ENCODE data around the gene MEGF10.
A peak's percentile ranks its signal among the peaks of the same experiment; 100 is the strongest.

MEGF10 gene

DNA sequence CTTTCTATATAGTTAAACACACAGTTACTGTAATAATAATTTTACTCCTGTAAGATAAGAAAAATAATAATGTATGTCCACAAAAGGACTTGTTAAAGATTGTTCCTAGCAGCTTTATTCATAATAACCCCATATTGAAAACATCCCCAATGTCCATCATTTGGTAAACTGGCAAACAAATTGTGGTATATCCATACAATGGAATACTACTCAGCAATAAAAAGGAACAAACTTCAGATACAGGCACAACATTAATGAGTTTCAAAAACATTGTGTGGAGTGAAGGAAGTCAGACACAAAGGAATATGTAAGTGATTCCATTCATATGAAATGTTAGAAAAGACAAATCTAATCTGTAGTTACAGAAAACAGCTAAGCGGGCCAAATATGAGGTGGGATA is 1.9 kb upstream of the MEGF10 start:
- Histone ChIP-seq H3K27me3 (ENCODE audit: insufficient read depth, low read length, poor library complexity) (no peaks in the 10 kb centered on the region), H4K8ac (ENCODE audit: low read depth, low read length) (no peak overlapping the region), H3K4ac (ENCODE audit: low read depth, low read length) (no peak overlapping the region), H4K5ac (ENCODE audit: low read length) (no peak overlapping the region), H3K27ac (ENCODE audit: low read depth, low read length) (no peak overlapping the region), H3K23ac (ENCODE audit: low read length) (no peak overlapping the region), H3K36me3 (ENCODE audit: control insufficient read depth, insufficient read depth, low read length) (no peaks in the 10 kb centered on the region), H3K18ac (ENCODE audit: low read length) (no peak overlapping the region), H2BK120ac (ENCODE audit: low read depth, low read length) (no peak overlapping the region), H2BK5ac (ENCODE audit: low read length) (no peak overlapping the region), H3K4me2 (ENCODE audit: low read length) (no peak overlapping the region), H3K79me1 (ENCODE audit: low read length) (no peaks in the 10 kb centered on the region), H3K56ac (ENCODE audit: low read length) (no peak overlapping the region), H2BK15ac (replicated peaks; ENCODE audit: low read depth) (no peak overlapping the region), H2AK5ac (ENCODE audit: low read length) (no peak overlapping the region), H3K4me1 (ENCODE audit: control insufficient read depth, low read depth, low read length) (peaks cover 8% of the 10 kb centered on the region), H3K79me2 (ENCODE audit: control insufficient read depth, insufficient read depth, low read length) (no peaks in the 10 kb centered on the region), H3K4me3 (ENCODE audit: low read length) (no peak overlapping the region), H3K9ac (ENCODE audit: low read length) (no peak overlapping the region)
- no peak for DNase-seq
- WGBS (ENCODE audit: extremely low coverage, insufficient coverage, low lambda C conversion rate): no CpG with 5 or more reads among the region's 1 CpG

- no peaks in the 10 kb centered on the region for H3K79me2 ChIP-seq (ENCODE audit: control insufficient read depth, insufficient read depth, low read length)
- no CpG with 5 or more reads among the region's 28 CpGs for WGBS (ENCODE audit: extremely low coverage, insufficient coverage, low lambda C conversion rate)
- peak overlapping the region; percentile 85 for H3K56ac ChIP-seq (ENCODE audit: low read length)
- H3K18ac ChIP-seq (ENCODE audit: low read length): peak overlapping the region; percentile 43
- no peak overlapping the region for H4K8ac ChIP-seq (ENCODE audit: low read depth, low read length)
- H2BK120ac ChIP-seq (ENCODE audit: low read depth, low read length): no peak overlapping the region
- H3K9ac ChIP-seq (ENCODE audit: low read length): peak overlapping the region; percentile 79
- no peak overlapping the region for H2BK15ac ChIP-seq (replicated peaks; ENCODE audit: low read depth)
- H3K79me1 ChIP-seq (ENCODE audit: low read length): no peaks in the 10 kb centered on the region
- DNase-seq: peak; percentile 75
- H3K23ac ChIP-seq (ENCODE audit: low read length): no peak overlapping the region
- H2AK5ac ChIP-seq (ENCODE audit: low read length): no peak overlapping the region
- no peak overlapping the region for H3K27ac ChIP-seq (ENCODE audit: low read depth, low read length)
- H3K36me3 ChIP-seq (ENCODE audit: control insufficient read depth, insufficient read depth, low read length): no peaks in the 10 kb centered on the region
- H3K4me2 ChIP-seq (ENCODE audit: low read length): peak overlapping the region; percentile 65
- H2BK5ac ChIP-seq (ENCODE audit: low read length): peak overlapping the region; percentile 20
- peak overlapping the region; percentile 62 for H3K4me3 ChIP-seq (ENCODE audit: low read length)
- no peak overlapping the region for H4K5ac ChIP-seq (ENCODE audit: low read length)
- peaks cover 9% of the 10 kb centered on the region for H3K4me1 ChIP-seq (ENCODE audit: control insufficient read depth, low read depth, low read length)
- peak overlapping the region; percentile 56 for H3K4ac ChIP-seq (ENCODE audit: low read depth, low read length)
- H3K27me3 ChIP-seq (ENCODE audit: insufficient read depth, low read length, poor library complexity): no peaks in the 10 kb centered on the region
Measured at GRCh38 chr5:127290946-127291693, 524 bp downstream of the MEGF10 start.

GRCh38 chr5:127292030-127292735 is 1.6 kb downstream of the MEGF10 start:
- H3K4ac ChIP-seq (ENCODE audit: low read depth, low read length): no peak overlapping the region
- no peak overlapping the region for H3K23ac ChIP-seq (ENCODE audit: low read length)
- H3K4me2 ChIP-seq (ENCODE audit: low read length): no peak overlapping the region
- H4K8ac ChIP-seq (ENCODE audit: low read depth, low read length): peak overlapping the region; percentile 28
- H3K56ac ChIP-seq (ENCODE audit: low read length): no peak overlapping the region
- no peak overlapping the region for H2BK5ac ChIP-seq (ENCODE audit: low read length)
- no CpG with 5 or more reads among the region's 2 CpGs for WGBS (ENCODE audit: extremely low coverage, insufficient coverage, low lambda C conversion rate)
- H3K36me3 ChIP-seq (ENCODE audit: control insufficient read depth, insufficient read depth, low read length): no peaks in the 10 kb centered on the region
- H3K18ac ChIP-seq (ENCODE audit: low read length): peak overlapping the region; percentile 39
- no peak overlapping the region for H3K4me3 ChIP-seq (ENCODE audit: low read length)
- no peak overlapping the region for H3K27ac ChIP-seq (ENCODE audit: low read depth, low read length)
- no peaks in the 10 kb centered on the region for H3K79me1 ChIP-seq (ENCODE audit: low read length)
- no peak overlapping the region for H2AK5ac ChIP-seq (ENCODE audit: low read length)
- no peaks in the 10 kb centered on the region for H3K79me2 ChIP-seq (ENCODE audit: control insufficient read depth, insufficient read depth, low read length)
- DNase-seq: no peak
- H3K27me3 ChIP-seq (ENCODE audit: insufficient read depth, low read length, poor library complexity): no peaks in the 10 kb centered on the region
- H3K4me1 ChIP-seq (ENCODE audit: control insufficient read depth, low read depth, low read length): peaks cover 9% of the 10 kb centered on the region
- H2BK15ac ChIP-seq (replicated peaks; ENCODE audit: low read depth): no peak overlapping the region
- H3K9ac ChIP-seq (ENCODE audit: low read length): no peak overlapping the region
- no peak overlapping the region for H4K5ac ChIP-seq (ENCODE audit: low read length)
- H2BK120ac ChIP-seq (ENCODE audit: low read depth, low read length): no peak overlapping the region

- peaks cover 9% of the 10 kb centered on the region for H3K4me1 ChIP-seq (ENCODE audit: control insufficient read depth, low read depth, low read length)
- H3K27me3 ChIP-seq (ENCODE audit: insufficient read depth, low read length, poor library complexity): no peaks in the 10 kb centered on the region
- H2BK15ac ChIP-seq (replicated peaks; ENCODE audit: low read depth): no peak overlapping the region
- no peak overlapping the region for H2BK5ac ChIP-seq (ENCODE audit: low read length)
- no peak overlapping the region for H3K23ac ChIP-seq (ENCODE audit: low read length)
- H2AK5ac ChIP-seq (ENCODE audit: low read length): no peak overlapping the region
- H3K56ac ChIP-seq (ENCODE audit: low read length): no peak overlapping the region
- no peak overlapping the region for H3K18ac ChIP-seq (ENCODE audit: low read length)
- H3K79me2 ChIP-seq (ENCODE audit: control insufficient read depth, insufficient read depth, low read length): no peaks in the 10 kb centered on the region
- no peaks in the 10 kb centered on the region for H3K79me1 ChIP-seq (ENCODE audit: low read length)
- H3K4me2 ChIP-seq (ENCODE audit: low read length): no peak overlapping the region
- DNase-seq: no peak
- H4K8ac ChIP-seq (ENCODE audit: low read depth, low read length): no peak overlapping the region
- H2BK120ac ChIP-seq (ENCODE audit: low read depth, low read length): no peak overlapping the region
- H3K27ac ChIP-seq (ENCODE audit: low read depth, low read length): no peak overlapping the region
- H3K4ac ChIP-seq (ENCODE audit: low read depth, low read length): no peak overlapping the region
- H4K5ac ChIP-seq (ENCODE audit: low read length): no peak overlapping the region
- no peaks in the 10 kb centered on the region for H3K36me3 ChIP-seq (ENCODE audit: control insufficient read depth, insufficient read depth, low read length)
- H3K4me3 ChIP-seq (ENCODE audit: low read length): no peak overlapping the region
- no peak overlapping the region for H3K9ac ChIP-seq (ENCODE audit: low read length)
Measured at GRCh38 chr5:127293373-127293772, 2.8 kb downstream of the MEGF10 start.

- H2AK5ac ChIP-seq (ENCODE audit: low read length): no peak overlapping the region
- H4K8ac ChIP-seq (ENCODE audit: low read depth, low read length): no peak overlapping the region
- no peak overlapping the region for H3K4ac ChIP-seq (ENCODE audit: low read depth, low read length)
- no peak overlapping the region for H3K9ac ChIP-seq (ENCODE audit: low read length)
- H3K79me2 ChIP-seq (ENCODE audit: control insufficient read depth, insufficient read depth, low read length): no peaks in the 10 kb centered on the region
- no peak overlapping the region for H3K27ac ChIP-seq (ENCODE audit: low read depth, low read length)
- H2BK120ac ChIP-seq (ENCODE audit: low read depth, low read length): no peak overlapping the region
- no peak for DNase-seq
- H3K56ac ChIP-seq (ENCODE audit: low read length): no peak overlapping the region
- no peaks in the 10 kb centered on the region for H3K27me3 ChIP-seq (ENCODE audit: insufficient read depth, low read length, poor library complexity)
- no peak overlapping the region for H3K4me3 ChIP-seq (ENCODE audit: low read length)
- H4K5ac ChIP-seq (ENCODE audit: low read length): no peak overlapping the region
- peaks cover 9% of the 10 kb centered on the region for H3K4me1 ChIP-seq (ENCODE audit: control insufficient read depth, low read depth, low read length)
- no peaks in the 10 kb centered on the region for H3K36me3 ChIP-seq (ENCODE audit: control insufficient read depth, insufficient read depth, low read length)
- no peaks in the 10 kb centered on the region for H3K79me1 ChIP-seq (ENCODE audit: low read length)
- H3K4me2 ChIP-seq (ENCODE audit: low read length): no peak overlapping the region
- no peak overlapping the region for H2BK5ac ChIP-seq (ENCODE audit: low read length)
- no CpG with 5 or more reads among the region's 1 CpG for WGBS (ENCODE audit: extremely low coverage, insufficient coverage, low lambda C conversion rate)
- H3K18ac ChIP-seq (ENCODE audit: low read length): no peak overlapping the region
- H2BK15ac ChIP-seq (replicated peaks; ENCODE audit: low read depth): no peak overlapping the region
- H3K23ac ChIP-seq (ENCODE audit: low read length): no peak overlapping the region
Measured at GRCh38 chr5:127294829-127295228, 4.2 kb downstream of the MEGF10 start.

All from mesendoderm (in vitro differentiated cells).